Mucosa of rectum (tissue), 2 donors: ENCODE measurements around the gene TMEM14A.
"Not testable (repeated sequence)": the region's sequence is repeated elsewhere in the genome, so short reads cannot be mapped to it uniquely, and the experiment has no call there.

ENCODE experiments used
- H3K27ac ChIP-seq, 2 donors: one replicate each; pipeline ENCODE4 v1.7.0; 2013; ENCODE audit warnings: inconsistent platforms in 2 of 2, low read depth in 2 of 2, low read length in 2 of 2
- H3K27me3 ChIP-seq, 2 donors: one replicate each; pipeline ENCODE4 v1.7.0; 2013; ENCODE audit warnings: low read length in 2 of 2; ENCODE audit not compliant: control insufficient read depth in 2 of 2, insufficient read depth in 2 of 2
- H3K36me3 ChIP-seq, 2 donors: one replicate each; pipeline ENCODE4 v1.7.0; 2013; ENCODE audit warnings: low read length in 2 of 2; ENCODE audit not compliant: control insufficient read depth in 2 of 2, insufficient read depth in 2 of 2
- H3K4me1 ChIP-seq, 2 donors: one replicate each; pipeline ENCODE4 v1.7.0; 2013; ENCODE audit warnings: low read length in 2 of 2, mild to moderate bottlenecking in 1 of 2; ENCODE audit not compliant: control insufficient read depth in 2 of 2, insufficient read depth in 2 of 2
- H3K4me3 ChIP-seq, 2 donors: one replicate each; pipeline ENCODE4 v1.7.0; 2013; ENCODE audit warnings: low read length in 2 of 2
- H3K9ac ChIP-seq, 2 donors: one replicate each; pipeline ENCODE4 v1.7.0; 2013; ENCODE audit warnings: low read length in 2 of 2, low read depth in 1 of 2, mild to moderate bottlenecking in 1 of 2
- H3K9me3 ChIP-seq, 2 donors: one replicate each; pipeline ENCODE4 v1.7.0; 2013; ENCODE audit warnings: low read length in 2 of 2; ENCODE audit not compliant: control insufficient read depth in 2 of 2
- donor health status: healthy.
- donor health status: Normal muscosa, but diverticular disease.

TMEM14A gene

GRCh38 chr6:52714761-52715160 lies 43.8 kb downstream of the TMEM14A start:
- H3K27ac ChIP-seq, H3K4me1 ChIP-seq, H3K4me3 ChIP-seq, H3K9me3 ChIP-seq, H3K27me3 ChIP-seq, H3K36me3 ChIP-seq, H3K9ac ChIP-seq: not testable (repeated sequence)

GRCh38 chr6:52718550-52718949 lies 47.6 kb downstream of the TMEM14A start:
- Histone ChIP-seq H3K4me1 (no peaks in the 10 kb centered on the region), H3K36me3 (no peaks in the 10 kb centered on the region), H3K27me3 (no peaks in the 10 kb centered on the region), H3K9me3 (no peaks in the 10 kb centered on the region), H3K9ac (no peak overlapping the region), H3K4me3 (no peak overlapping the region), H3K27ac (no peak overlapping the region)

GRCh38 chr6:52720321-52720720 lies 49.4 kb downstream of the TMEM14A start:
- Histone ChIP-seq H3K9me3 (no peaks in the 10 kb centered on the region), H3K36me3 (no peaks in the 10 kb centered on the region), H3K27me3 (no peaks in the 10 kb centered on the region), H3K9ac (no peak overlapping the region), H3K4me1 (peaks cover 10 to 14% of the 10 kb centered on the region in 2 donors), H3K27ac (no peak overlapping the region), H3K4me3 (no peak overlapping the region)

- H3K36me3 ChIP-seq, result no peaks in the 10 kb centered on the region
- peaks cover 12 to 17% of the 10 kb centered on the region in 2 donors for H3K4me1 ChIP-seq
- no peaks in the 10 kb centered on the region for H3K27me3 ChIP-seq
- H3K9ac ChIP-seq, result no peak overlapping the region
- no peaks in the 10 kb centered on the region for H3K9me3 ChIP-seq
- H3K4me3 ChIP-seq, result no peak overlapping the region
- H3K27ac ChIP-seq, result peak overlapping the region in 1 of 2 donors; percentile 75
Observed at GRCh38 chr6:52724042-52724405, 53.1 kb downstream of the TMEM14A start.

- H3K4me1 ChIP-seq, result peaks cover 12 to 17% of the 10 kb centered on the region in 2 donors
- peak overlapping the region; percentile 19 to 38 for H3K4me3 ChIP-seq
- H3K9ac ChIP-seq, result no peak overlapping the region
- peak overlapping the region; percentile 75 to 78 for H3K27ac ChIP-seq
- no peaks in the 10 kb centered on the region for H3K36me3 ChIP-seq
- no peaks in the 10 kb centered on the region for H3K27me3 ChIP-seq
- no peaks in the 10 kb centered on the region for H3K9me3 ChIP-seq
Observed at GRCh38 chr6:52724406-52725121, 53.7 kb downstream of the TMEM14A start.

- Histone ChIP-seq H3K4me1 (peaks cover 12 to 17% of the 10 kb centered on the region in 2 donors), H3K9ac (no peak overlapping the region), H3K27ac (peak overlapping the region; percentile 75 to 78)
Observed at GRCh38 chr6:52725143-52725534, 54.2 kb downstream of the TMEM14A start.

GRCh38 chr6:52725535-52726192 lies 54.8 kb downstream of the TMEM14A start:
- Histone ChIP-seq H3K36me3 (no peaks in the 10 kb centered on the region), H3K9ac (no peak overlapping the region), H3K4me1 (peaks cover 12 to 17% of the 10 kb centered on the region in 2 donors), H3K9me3 (no peaks in the 10 kb centered on the region), H3K4me3 (no peak overlapping the region), H3K27me3 (no peaks in the 10 kb centered on the region), H3K27ac (peak overlapping the region; percentile 75 to 78)

More at GRCh38 chr6:52725143-52725534, 54.2 kb downstream of the TMEM14A start:
- Histone ChIP-seq H3K4me3 (peak overlapping the region in 1 of 2 donors; percentile 19), H3K27me3 (no peaks in the 10 kb centered on the region), H3K9me3 (no peaks in the 10 kb centered on the region), H3K36me3 (no peaks in the 10 kb centered on the region)

- Histone ChIP-seq H3K36me3 (no peaks in the 10 kb centered on the region), H3K27me3 (no peaks in the 10 kb centered on the region), H3K9ac (no peak overlapping the region), H3K4me3 (no peak overlapping the region), H3K27ac (no peak overlapping the region), H3K4me1 (peaks cover 12 to 17% of the 10 kb centered on the region in 2 donors), H3K9me3 (no peaks in the 10 kb centered on the region)
Observed at GRCh38 chr6:52726193-52726542, 55.3 kb downstream of the TMEM14A start.

GRCh38 chr6:52726741-52727535 lies 56.0 kb downstream of the TMEM14A start:
- Histone ChIP-seq H3K36me3 (no peaks in the 10 kb centered on the region), H3K9ac (no peak overlapping the region), H3K27me3 (no peaks in the 10 kb centered on the region), H3K4me1 (peaks cover 12 to 17% of the 10 kb centered on the region in 2 donors), H3K4me3 (no peak overlapping the region), H3K27ac (no peak overlapping the region), H3K9me3 (no peaks in the 10 kb centered on the region)

- Histone ChIP-seq H3K27me3 (no peaks in the 10 kb centered on the region), H3K36me3 (no peaks in the 10 kb centered on the region), H3K27ac (no peak overlapping the region), H3K4me3 (no peak overlapping the region), H3K9me3 (no peaks in the 10 kb centered on the region), H3K4me1 (peaks cover 12 to 17% of the 10 kb centered on the region in 2 donors), H3K9ac (no peak overlapping the region)
Observed at GRCh38 chr6:52727908-52728307, 57.0 kb downstream of the TMEM14A start.
